ENCODE measurements around the gene ERC1. TPM values are rescaled to one million over a fixed set of nuclear protein-coding genes. Genes with fewer than 3 reads are reported as not detected.

ERC1 gene
- total RNA-seq, 2 donors from 2014 or later = 18.9 to 72.9 TPM

GRCh38 chr12:1493781-1494565 lies 502.9 kb downstream of the ERC1 start:
- WGBS = 96% methylated on average over 15 of the region's 15 CpGs
- TF ChIP-seq POLR2A (IDR thresholded peaks at IDR 0.05) = no peak
- no peak for TF ChIP-seq CTCF (IDR thresholded peaks at IDR 0.05)
- Histone ChIP-seq H3K27me3 (replicated peaks; ENCODE audit: insufficient read depth) (no peaks in the 10 kb centered on the region), H3K4me1 (replicated peaks) (peaks cover 7% of the 10 kb centered on the region), H3K4me3 (no peak overlapping the region), H3K36me3 (no peaks in the 10 kb centered on the region), H3K9me3 (no peaks in the 10 kb centered on the region), H3K27ac (no peak overlapping the region)
- no peak for DNase-seq (ENCODE audit: low spot score)
- intact Hi-C loops (cut with DNase I) = no loop called here

DNA sequence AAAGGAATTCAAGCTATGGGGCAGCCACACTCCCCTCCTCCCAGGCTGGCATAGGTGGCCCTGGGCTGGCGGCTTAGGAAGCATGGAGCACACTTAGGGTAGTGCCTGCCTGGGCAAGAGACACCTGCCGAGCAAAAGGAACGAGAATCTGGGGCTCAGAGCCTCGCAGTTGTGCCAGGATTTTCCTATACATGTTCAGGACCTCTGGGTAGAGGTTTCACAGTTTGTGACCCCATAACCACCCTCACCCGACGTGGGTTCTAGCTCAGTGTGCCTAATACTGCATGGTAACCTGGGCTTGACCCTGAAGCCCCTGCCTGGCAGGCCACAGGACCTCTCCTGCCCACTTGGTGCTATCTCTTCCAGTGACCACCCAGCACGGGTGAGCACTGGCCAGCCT lies 503.8 kb downstream of the ERC1 start:
- DNase-seq (ENCODE audit: low spot score) = no peak
- H3K27ac ChIP-seq = no peak overlapping the region
- TF ChIP-seq CTCF (IDR thresholded peaks at IDR 0.05) (no peak), POLR2A (IDR thresholded peaks at IDR 0.05) (no peak), POLR2AphosphoS5 (IDR thresholded peaks at IDR 0.05) (no peak)
- intact Hi-C loops (cut with DNase I) = no loop called here
- H3K36me3 ChIP-seq = no peaks in the 10 kb centered on the region
- peaks cover 7% of the 10 kb centered on the region for H3K4me1 ChIP-seq (replicated peaks)
- no peaks in the 10 kb centered on the region for H3K9me3 ChIP-seq
- no peak overlapping the region for H3K4me3 ChIP-seq
- no peaks in the 10 kb centered on the region for H3K27me3 ChIP-seq (replicated peaks; ENCODE audit: insufficient read depth)
- 92% methylated on average over 7 of the region's 7 CpGs for WGBS

DNA sequence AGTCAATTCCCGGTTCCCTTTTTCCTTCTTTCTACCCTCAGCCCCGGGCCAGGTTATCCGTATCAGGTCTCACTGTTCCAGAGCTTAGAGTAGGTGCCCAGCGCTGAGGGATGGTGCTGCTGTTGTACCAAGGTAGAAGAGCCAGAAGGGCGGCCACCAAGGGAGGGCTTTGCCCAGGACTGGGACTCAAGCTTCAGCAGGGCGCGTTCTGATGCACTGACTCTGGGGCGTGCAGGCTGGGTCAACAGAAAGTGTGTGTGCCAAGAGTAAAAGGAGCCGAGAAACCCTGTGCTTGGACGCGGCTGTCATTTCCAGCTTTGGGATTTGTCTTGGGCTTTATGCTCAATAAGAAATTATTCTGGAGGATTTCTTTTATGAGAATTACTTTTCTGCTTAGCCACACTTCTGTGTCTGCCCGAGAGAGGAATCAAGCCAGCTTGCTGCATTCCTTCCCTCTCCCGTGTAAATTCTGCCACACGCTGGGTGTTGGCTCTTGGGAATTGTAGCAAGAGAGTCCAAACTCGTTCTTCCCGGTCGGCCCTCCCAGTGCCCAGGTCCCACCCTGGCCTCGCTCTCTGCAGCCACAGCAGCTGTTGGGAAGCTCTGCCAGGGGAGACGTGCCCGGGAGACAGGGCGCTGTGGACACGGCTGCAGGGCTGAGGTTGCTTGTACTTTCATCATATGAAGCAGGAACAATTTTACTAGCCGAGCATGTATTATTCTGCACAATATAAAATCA lies 505.3 kb downstream of the ERC1 start:
- WGBS = 20% methylated on average over 23 of the region's 23 CpGs
- no peaks in the 10 kb centered on the region for H3K9me3 ChIP-seq
- peaks cover 7% of the 10 kb centered on the region for H3K4me1 ChIP-seq (replicated peaks)
- H3K4me3 ChIP-seq = peak overlapping the region; percentile 9 to 17
- peak overlapping the region; percentile 53 to 61 for H3K27ac ChIP-seq
- no peaks in the 10 kb centered on the region for H3K27me3 ChIP-seq (replicated peaks; ENCODE audit: insufficient read depth)
- TF ChIP-seq CTCF (IDR thresholded peaks at IDR 0.05) (no peak), POLR2AphosphoS5 (IDR thresholded peaks at IDR 0.05) (peak; percentile 34), POLR2A (IDR thresholded peaks at IDR 0.05) (no peak)
- intact Hi-C loops (cut with DNase I) = no loop called here
- DNase-seq (ENCODE audit: low spot score) = peak; percentile 65
- no peaks in the 10 kb centered on the region for H3K36me3 ChIP-seq

DNA sequence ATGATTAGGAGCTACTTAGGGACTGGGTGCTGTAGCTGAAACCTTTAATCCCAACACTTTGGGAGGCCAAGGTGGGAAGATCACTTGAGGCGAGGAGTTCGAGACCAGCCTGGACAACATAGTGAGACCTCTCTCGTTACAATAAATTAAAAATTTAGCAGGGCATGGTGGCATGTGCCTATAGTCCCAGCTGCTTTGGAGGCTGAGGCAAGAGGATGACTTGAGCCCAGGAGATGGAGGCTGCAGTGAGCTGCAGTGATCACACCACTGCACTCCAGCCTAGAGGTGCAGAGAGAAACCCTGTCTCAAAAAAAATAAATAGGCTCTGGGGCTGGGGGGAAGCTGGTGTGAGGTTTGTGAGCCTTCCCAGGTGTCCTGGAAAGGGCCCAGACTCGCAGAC lies 506.1 kb downstream of the ERC1 start:
- H3K9me3 ChIP-seq = no peaks in the 10 kb centered on the region
- no peaks in the 10 kb centered on the region for H3K27me3 ChIP-seq (replicated peaks; ENCODE audit: insufficient read depth)
- 95% methylated on average over 4 of the region's 4 CpGs for WGBS
- intact Hi-C loops (cut with DNase I) = no loop called here
- H3K4me3 ChIP-seq = no peak overlapping the region
- peaks cover 7% of the 10 kb centered on the region for H3K4me1 ChIP-seq (replicated peaks)
- TF ChIP-seq POLR2AphosphoS5 (IDR thresholded peaks at IDR 0.05) (no peak), CTCF (IDR thresholded peaks at IDR 0.05) (no peak), POLR2A (IDR thresholded peaks at IDR 0.05) (no peak)
- no peaks in the 10 kb centered on the region for H3K36me3 ChIP-seq
- DNase-seq (ENCODE audit: low spot score) = no peak
- H3K27ac ChIP-seq = no peak overlapping the region
